OCI-LY7 (cell line): ENCODE results near the gene DNM3. TPM values are rescaled to one million over a fixed set of nuclear protein-coding genes. Genes with fewer than 3 reads are reported as not detected.

Experiments used
- BruUV-seq: library from RNA; stranded (reverse); fragments of 400-500 nt; replicated peaks from 2 replicates; lab custom pipeline; 2021; lab: Mats Ljungman, UMichigan
- CTCF ChIA-PET: fragments of 300-600 bp; sonication (Branson Sonifier 250); formaldehyde crosslinking; loops from one replicate; lab custom pipeline; 2022; ENCODE audit warnings: antibody characterized with exemption; ENCODE audit not compliant: unreplicated experiment; lab: Charles Lee
- POLR2A ChIA-PET: fragments of 300-600 bp; sonication (Branson Sonifier 250); formaldehyde crosslinking; loops from one replicate; lab custom pipeline; 2022; ENCODE audit warnings: antibody characterized with exemption; lab: Charles Lee
- DNase-seq: peaks from one replicate; pipeline ENCODE4 v3.0.0-alpha.2; 2015; ENCODE audit warnings: low spot score
- H2AFZ ChIP-seq: fragments of 200-600 bp; sonication (generic), shearing (Covaris generic); 2 replicates; pipeline ENCODE4 v1.6.1; 2014; ENCODE audit warnings: mild to moderate bottlenecking, antibody characterized with exemption, low read length, moderate library complexity
- H3K27ac ChIP-seq: fragments of 200-600 bp; sonication (generic); 2 replicates; pipeline ENCODE4 v1.5.1; 2014; ENCODE audit warnings: mixed run types, low read depth, mild to moderate bottlenecking, moderate library complexity, low read length, inconsistent platforms; ENCODE audit not compliant: poor library complexity, severe bottlenecking
- H3K36me3 ChIP-seq: fragments of 200-600 bp; sonication (generic); 2 replicates; pipeline ENCODE4 v1.6.1; 2014; ENCODE audit warnings: mild to moderate bottlenecking, antibody characterized with exemption, low read length, moderate library complexity, mixed read lengths; ENCODE audit not compliant: insufficient read depth
- H3K4me1 ChIP-seq: fragments of 200-600 bp; sonication (generic); 2 replicates; pipeline ENCODE4 v1.5.1; 2014; ENCODE audit warnings: mild to moderate bottlenecking, low read length; ENCODE audit not compliant: insufficient read depth, poor library complexity, severe bottlenecking
- H3K4me2 ChIP-seq: fragments of 200-600 bp; sonication (generic); 2 replicates; pipeline ENCODE4 v1.6.1; 2014; ENCODE audit warnings: mild to moderate bottlenecking, low read length
- H3K4me3 ChIP-seq: fragments of 200-600 bp; sonication (generic); 2 replicates; pipeline ENCODE4 v1.5.1; 2014; ENCODE audit warnings: mild to moderate bottlenecking, low read depth, low read length; ENCODE audit not compliant: poor library complexity, severe bottlenecking
- H3K79me2 ChIP-seq: fragments of 200-600 bp; sonication (generic); 2 replicates; pipeline ENCODE4 v1.6.1; 2016; ENCODE audit warnings: low read depth, mild to moderate bottlenecking, low read length, moderate library complexity, mixed read lengths; ENCODE audit not compliant: insufficient read depth
- H3K9me2 ChIP-seq: fragments of 200-600 bp; sonication (generic); 2 replicates; pipeline ENCODE4 v1.6.1; 2016; ENCODE audit warnings: mild to moderate bottlenecking, low read length, mixed read lengths; ENCODE audit not compliant: insufficient read depth
- H3K9me3 ChIP-seq: fragments of 200-600 bp; sonication (generic); 2 replicates; pipeline ENCODE4 v1.6.1; 2014; ENCODE audit warnings: mild to moderate bottlenecking, mixed run types, low read length, mixed read lengths
- H4K20me1 ChIP-seq: fragments of 200-600 bp; sonication (generic); 2 replicates; pipeline ENCODE4 v1.6.1; 2014; ENCODE audit warnings: mild to moderate bottlenecking, antibody characterized with exemption, low read length, moderate library complexity, mixed read lengths; ENCODE audit not compliant: insufficient read depth
- CTCF ChIP-seq: fragments of 200-600 bp; sonication (generic); conservative IDR thresholded peaks from 2 replicates; pipeline ENCODE4 v1.5.1; 2014; ENCODE audit warnings: mild to moderate bottlenecking, antibody characterized with exemption, low read length, moderate library complexity, mixed read lengths
- EZH2phosphoT487 ChIP-seq: fragments of 200-600 bp; sonication (generic); IDR thresholded peaks from 2 replicates; pipeline ENCODE4 v1.6.1; 2018; ENCODE audit warnings: low read depth, borderline replicate concordance, mild to moderate bottlenecking, mixed run types, antibody characterized with exemption, low read length, moderate library complexity, mixed read lengths
- intact Hi-C: fragments of 100-400 bp; cut with micrococcal nuclease; formaldehyde crosslinking; loops from one replicate; pipeline ENCODE4 v1.10.0; 2022; ENCODE audit not compliant: unreplicated experiment
- total RNA-seq, 2 experiments: library from RNA; depleted of rRNA in 1 of 2; stranded (reverse); fragments of >200 nt in 1 of 2; shearing (Covaris generic) in 1 of 2; gene quantifications; 2 replicates each; pipeline ENCODE4 v1.2.3, GENCODE V29; 2014 to 2022

DNM3 gene
- total RNA-seq, 2 experiments from 2014 or later, result 0.47 to 0.61 TPM

- H3K27ac ChIP-seq, result no peak overlapping the region
- H3K36me3 ChIP-seq, result no peaks in the 10 kb centered on the region
- TF ChIP-seq EZH2phosphoT487 (no peak), CTCF (no peak)
- H2AFZ ChIP-seq, result no peak overlapping the region
- no peak overlapping the region for H3K4me3 ChIP-seq
- DNase-seq, result no peak
- intact Hi-C loops, result no loop called here
- ChIA-PET CTCF (no interaction called here), POLR2A (interaction anchor here (1.3 kb wide), 1 partner anchor 7 kb away, joined by 6 read pairs; no protein-coding TSS in a partner anchor)
- no TSS peak for BruUV-seq
- H4K20me1 ChIP-seq, result no peaks in the 10 kb centered on the region
- H3K9me3 ChIP-seq, result peaks cover 12% of the 10 kb centered on the region; the same call in 1 of the 2 replicates
- no peaks in the 10 kb centered on the region for H3K9me2 ChIP-seq
- H3K4me1 ChIP-seq, result no peaks in the 10 kb centered on the region
- H3K4me2 ChIP-seq, result no peak overlapping the region
- H3K79me2 ChIP-seq, result no peaks in the 10 kb centered on the region
These were observed 509.6 kb downstream of the DNM3 start for GRCh38 chr1:172350856-172351255.

GRCh38 chr1:172351346-172351745 lies 510.0 kb downstream of the DNM3 start:
- H3K9me2 ChIP-seq, result no peaks in the 10 kb centered on the region
- intact Hi-C loops, result no loop called here
- no peaks in the 10 kb centered on the region for H3K79me2 ChIP-seq
- TF ChIP-seq EZH2phosphoT487, result no peak
- no peak for TF ChIP-seq CTCF
- H3K4me1 ChIP-seq, result no peaks in the 10 kb centered on the region
- no peak overlapping the region for H3K4me2 ChIP-seq
- ChIA-PET CTCF (no interaction called here), POLR2A (interaction anchor here (0.9 kb wide), 1 partner anchor 9 kb away, joined by 6 read pairs; no protein-coding TSS in a partner anchor)
- no peak for DNase-seq
- peaks cover 12% of the 10 kb centered on the region; the same call in 1 of the 2 replicates for H3K9me3 ChIP-seq
- no peak overlapping the region for H3K27ac ChIP-seq
- H3K4me3 ChIP-seq, result no peak overlapping the region
- BruUV-seq, result no TSS peak
- no peaks in the 10 kb centered on the region for H3K36me3 ChIP-seq
- no peak overlapping the region for H2AFZ ChIP-seq
- H4K20me1 ChIP-seq, result no peaks in the 10 kb centered on the region

- BruUV-seq, result no TSS peak
- Histone ChIP-seq H3K79me2 (no peaks in the 10 kb centered on the region), H4K20me1 (no peaks in the 10 kb centered on the region), H3K9me2 (no peaks in the 10 kb centered on the region), H3K9me3 (peaks cover 8% of the 10 kb centered on the region; the same call in 1 of the 2 replicates), H3K4me3 (no peak overlapping the region), H3K4me2 (no peak overlapping the region), H3K27ac (no peak overlapping the region), H2AFZ (no peak overlapping the region), H3K36me3 (no peaks in the 10 kb centered on the region), H3K4me1 (no peaks in the 10 kb centered on the region)
- POLR2A ChIA-PET, result interaction anchor here (0.9 kb wide), 1 partner anchor 8 kb away, joined by 6 read pairs; no protein-coding TSS in a partner anchor
- CTCF ChIA-PET, result no interaction called here
- DNase-seq, result no peak
- TF ChIP-seq CTCF (no peak), EZH2phosphoT487 (no peak)
- intact Hi-C loops, result no loop called here
These were observed 510.5 kb downstream of the DNM3 start for GRCh38 chr1:172351754-172352161.
